Esophagus muscularis mucosa (tissue), 4 donors: Measurements from ENCODE around the gene LACTB.

Source experiments
- CTCF ChIP-seq, 3 experiments: fragments of 200-600 bp in 2 of 3; fragments of 450-650 bp in 1 of 3; sonication (generic) in 2 of 3; IDR thresholded peaks; one replicate each; pipeline ENCODE4 v1.5.1; 2017 to 2019; ENCODE audit warnings: antibody characterized with exemption in 3 of 3, mild to moderate bottlenecking in 2 of 3, moderate library complexity in 1 of 3
- EP300 ChIP-seq: sonication (generic); formaldehyde crosslinking; IDR thresholded peaks from one replicate; pipeline ENCODE4 v1.6.1; 2017; ENCODE audit warnings: antibody characterized with exemption
- POLR2AphosphoS5 ChIP-seq, 2 donors: sonication (generic); formaldehyde crosslinking; IDR thresholded peaks; one replicate each; pipeline ENCODE4 v1.6.1; 2017; ENCODE audit warnings: antibody characterized with exemption in 2 of 2

DNA sequence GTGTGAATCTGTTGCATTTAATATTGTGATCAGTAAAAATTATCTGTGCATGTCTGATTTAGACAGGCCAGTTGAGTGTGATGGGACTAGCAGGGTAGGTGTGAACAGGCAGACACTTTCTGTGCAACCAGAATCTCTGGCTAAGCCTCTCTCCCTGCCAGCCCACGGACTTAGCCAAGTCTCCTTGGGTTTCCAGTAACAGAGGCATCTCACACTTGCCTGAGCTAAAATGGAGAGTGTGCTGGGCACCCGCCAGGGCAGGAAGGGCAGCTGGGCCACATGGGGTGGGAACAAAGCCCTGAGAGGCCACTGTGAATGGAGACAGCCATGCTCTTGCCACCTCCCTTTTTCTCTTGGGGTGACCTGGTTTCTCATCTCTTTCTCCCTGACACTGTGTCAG, 48.1 kb downstream of the LACTB start:
- TF ChIP-seq CTCF (IDR thresholded peaks at IDR 0.05) (no peak), EP300 (no peak), POLR2AphosphoS5 (IDR thresholded peaks at IDR 0.05) (no peak)
